GM19035 (cell line): ENCODE data around the gene PEX14.
"Not testable (repeated sequence)": the region's sequence is repeated elsewhere in the genome, so short reads cannot be mapped to it uniquely, and the experiment has no call there.

ENCODE experiments used
- ATAC-seq: cut with Tn5 transposase; IDR thresholded peaks from one replicate; pipeline ENCODE4 v1.9.1; 2021; ENCODE audit not compliant: unreplicated experiment

Gene PEX14, protein sequence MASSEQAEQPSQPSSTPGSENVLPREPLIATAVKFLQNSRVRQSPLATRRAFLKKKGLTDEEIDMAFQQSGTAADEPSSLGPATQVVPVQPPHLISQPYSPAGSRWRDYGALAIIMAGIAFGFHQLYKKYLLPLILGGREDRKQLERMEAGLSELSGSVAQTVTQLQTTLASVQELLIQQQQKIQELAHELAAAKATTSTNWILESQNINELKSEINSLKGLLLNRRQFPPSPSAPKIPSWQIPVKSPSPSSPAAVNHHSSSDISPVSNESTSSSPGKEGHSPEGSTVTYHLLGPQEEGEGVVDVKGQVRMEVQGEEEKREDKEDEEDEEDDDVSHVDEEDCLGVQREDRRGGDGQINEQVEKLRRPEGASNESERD

DNA sequence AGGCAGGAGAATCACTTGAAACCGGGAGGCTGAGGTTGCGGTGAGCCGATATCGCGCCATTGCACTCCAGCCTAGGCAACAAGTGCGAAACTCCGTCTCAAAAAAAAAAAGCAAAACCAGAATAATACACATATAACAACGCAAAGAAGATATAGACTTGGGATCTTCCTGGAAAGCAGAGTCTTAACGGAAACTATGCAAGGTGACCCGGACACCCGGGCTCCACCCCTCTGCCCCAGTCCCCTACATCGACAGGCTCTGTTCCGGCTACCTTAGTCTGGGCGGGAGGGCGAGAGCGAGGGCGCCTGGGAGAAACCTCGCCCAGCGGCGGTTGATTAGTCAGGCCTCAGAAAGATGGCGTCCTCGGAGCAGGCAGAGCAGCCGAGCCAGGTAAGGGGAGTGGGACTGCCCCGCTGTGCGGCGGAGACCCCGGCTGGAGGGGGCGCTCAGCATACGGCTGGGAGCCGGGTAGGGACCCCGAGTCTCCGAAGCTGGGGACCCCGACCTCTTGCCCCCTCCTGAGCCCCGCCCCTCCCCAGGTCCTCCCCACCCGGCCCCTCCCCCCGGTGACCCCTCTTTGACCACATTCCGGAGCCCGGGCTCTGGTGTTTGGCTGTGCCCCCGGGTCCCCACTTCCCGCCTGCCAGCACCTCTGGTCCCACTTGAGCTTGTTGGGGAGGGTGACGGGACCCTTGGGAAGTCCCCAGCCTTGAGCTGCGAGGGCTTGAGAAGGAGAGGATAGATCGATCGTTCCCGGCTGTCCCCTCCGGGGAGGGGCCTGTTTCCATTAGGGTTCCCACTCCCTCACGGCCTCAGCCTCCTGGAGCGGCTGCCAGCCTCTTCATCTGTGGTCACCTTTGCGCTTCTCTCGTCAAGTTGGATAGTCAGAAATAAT is at the start of gene PEX14:
Gene PEX14 (plus strand): TSS at position 338 of the 895 bp plus-strand sequence. CDS start 17 bp downstream, at position 355.
- peak; percentile 62 for ATAC-seq

DNA sequence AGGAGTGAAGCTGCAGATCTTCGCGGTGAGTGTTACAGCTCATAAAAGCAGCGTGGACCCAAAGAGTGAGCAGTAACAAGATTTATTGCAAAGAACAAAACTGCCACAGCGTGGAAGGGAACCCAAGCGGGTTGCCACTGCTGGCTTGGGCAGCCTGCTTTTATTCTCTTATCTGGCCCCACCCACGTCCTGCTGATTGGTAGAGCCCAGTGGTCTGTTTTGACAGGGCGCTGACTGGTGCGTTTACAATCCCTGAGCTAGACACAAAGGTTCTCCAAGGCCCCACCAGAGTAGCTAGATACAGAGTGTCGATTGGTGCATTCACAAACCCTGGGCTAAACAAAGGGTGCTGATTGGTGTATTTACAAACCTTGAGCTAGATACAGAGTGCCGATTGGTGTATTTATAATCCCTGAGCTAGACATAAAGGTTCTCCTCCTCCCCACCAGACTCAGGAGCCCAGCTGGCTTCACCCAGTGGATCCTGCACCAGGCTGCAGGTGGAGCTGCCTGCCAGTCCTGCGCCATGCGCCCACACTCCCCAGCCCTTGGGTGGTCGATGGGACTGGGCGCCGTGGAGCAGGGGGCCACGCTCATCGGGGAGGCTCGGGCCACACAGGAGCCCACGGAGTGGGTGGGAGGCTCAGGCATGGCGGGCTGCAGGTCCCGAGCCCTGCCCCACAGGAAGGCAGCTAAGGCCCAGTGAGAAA is 48.8 kb upstream of the PEX14 start:
- ATAC-seq: not testable (repeated sequence)

DNA sequence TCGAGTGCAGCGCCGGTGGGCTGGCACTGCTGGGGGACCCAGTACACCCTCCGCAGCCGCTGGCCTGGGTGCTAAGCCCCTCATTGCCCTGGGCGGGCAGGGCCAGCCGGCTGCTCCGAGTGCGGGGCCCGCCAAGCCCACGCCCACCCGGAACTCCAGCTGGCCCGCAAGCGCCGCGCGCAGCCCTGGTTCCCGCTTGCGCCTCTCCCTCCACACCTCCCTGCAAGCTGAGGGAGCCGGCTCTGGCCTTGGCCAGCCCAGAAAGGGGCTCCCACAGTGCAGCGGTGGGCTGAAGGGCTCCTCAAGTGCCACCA is 48.3 kb upstream of the PEX14 start:
- not testable (repeated sequence) for ATAC-seq

DNA sequence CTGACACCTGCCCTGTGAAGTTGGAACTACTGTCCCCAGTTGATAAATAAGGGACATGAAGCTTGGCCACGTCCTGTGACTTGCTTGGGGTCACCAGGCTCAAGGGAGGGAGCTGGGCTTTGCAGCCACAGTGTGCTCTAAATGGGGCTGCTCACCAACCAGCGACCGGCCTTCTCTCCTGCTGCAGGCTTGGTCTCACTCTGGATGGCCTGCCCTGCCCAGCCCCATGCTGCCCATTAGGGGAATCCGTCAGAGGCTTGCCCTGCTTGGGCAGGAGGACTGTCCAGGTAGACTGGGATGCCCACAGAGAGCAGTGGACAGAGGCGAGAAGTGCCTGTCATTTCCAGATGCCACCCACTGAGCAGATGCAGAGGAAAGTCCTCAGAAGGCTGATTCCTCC is 45.8 kb upstream of the PEX14 start:
- ATAC-seq: no peak

DNA sequence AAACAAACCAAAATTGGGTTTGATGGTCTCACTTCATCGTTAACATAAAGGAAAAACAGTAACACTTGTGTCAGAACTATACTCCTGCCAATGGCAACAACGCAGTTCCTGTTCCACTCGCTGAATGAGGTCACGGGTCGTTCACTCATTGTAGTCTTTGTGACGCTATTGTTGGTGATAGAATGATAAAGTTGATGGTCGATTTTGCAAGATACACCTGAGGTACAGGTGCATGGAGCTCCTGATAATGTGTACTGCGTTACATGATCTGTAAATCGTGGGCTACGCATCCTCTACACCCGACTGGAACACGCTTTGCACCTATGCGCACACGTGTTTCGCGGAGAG is 44.9 kb upstream of the PEX14 start:
- no peak for ATAC-seq

DNA sequence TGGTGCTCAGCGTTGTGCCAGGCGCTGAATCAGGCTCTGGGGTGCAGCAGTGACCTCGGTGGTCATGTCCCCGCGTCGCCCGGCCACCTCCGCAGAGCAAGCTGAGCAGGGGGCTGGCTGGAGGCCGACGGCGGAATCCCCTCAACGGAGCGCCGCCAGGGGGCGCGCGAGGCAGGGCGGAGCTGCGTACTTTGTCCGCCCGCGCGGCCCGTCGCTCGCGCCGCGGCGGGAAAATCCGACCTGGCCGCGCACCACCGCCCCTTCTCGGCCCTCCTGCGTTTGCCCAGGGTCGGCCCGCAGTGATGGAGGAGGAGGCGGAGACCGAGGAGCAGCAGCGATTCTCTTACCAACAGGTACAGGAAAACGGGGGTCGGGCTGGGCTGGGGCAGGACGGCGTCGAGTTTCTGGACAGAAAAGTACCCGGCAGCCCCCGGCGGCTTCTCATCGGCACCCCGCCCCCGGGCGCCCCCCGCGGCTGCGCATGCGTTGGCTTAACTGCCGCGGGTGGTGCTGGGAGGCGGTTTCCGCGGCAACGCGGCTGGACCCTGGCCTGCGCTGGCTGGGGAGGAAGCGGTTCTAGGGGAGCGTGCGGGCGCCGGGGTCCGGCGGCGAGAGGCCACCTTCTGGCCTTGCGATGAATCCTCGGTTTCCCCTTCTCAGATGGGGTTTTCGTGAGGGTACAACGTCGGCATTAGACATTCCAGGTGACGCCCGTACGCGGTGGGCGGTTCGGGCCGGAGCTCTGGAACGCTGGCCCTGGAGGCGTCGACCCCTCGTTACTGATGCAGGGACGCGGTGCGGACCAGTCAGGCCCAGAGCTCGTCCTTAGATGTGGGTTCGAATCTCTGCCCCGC is 44.3 kb upstream of the PEX14 start, which contains the start of gene CENPS:
Gene CENPS (plus strand): TSS at position 218 of the 854 bp plus-strand sequence. CDS start 85 bp downstream, at position 303.
- peak; percentile 82 for ATAC-seq

DNA sequence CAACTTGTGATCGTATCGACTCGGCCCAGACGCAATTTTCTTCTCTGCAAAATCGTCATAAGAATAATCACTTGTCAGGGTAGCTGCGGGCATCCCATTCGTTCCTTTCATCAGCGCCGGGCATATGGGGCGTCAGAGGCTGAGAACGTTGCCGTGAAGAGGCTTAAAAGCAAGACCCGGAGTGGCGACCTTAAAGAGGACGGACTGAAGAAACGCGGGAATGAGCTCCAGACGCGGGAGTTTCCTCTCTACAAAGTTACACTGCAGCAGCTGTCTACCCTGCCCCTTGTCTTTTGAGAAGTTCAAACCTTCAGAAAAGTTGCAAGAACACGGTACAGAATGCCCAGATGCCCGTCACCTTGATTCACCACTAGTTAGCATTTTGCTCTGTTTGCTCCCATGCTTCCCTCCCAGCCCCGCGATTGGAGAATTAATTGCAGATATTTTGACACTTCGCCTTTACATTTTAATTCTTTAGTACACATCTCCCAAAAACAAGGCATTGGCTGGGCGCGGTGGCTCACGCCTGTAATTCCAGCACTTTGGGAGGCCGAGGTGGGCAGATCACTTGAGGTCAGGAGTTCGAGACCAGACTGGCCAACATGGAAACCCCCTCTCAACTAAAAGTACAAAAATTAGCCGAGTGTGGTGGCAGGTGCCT is 43.5 kb upstream of the PEX14 start:
- no peak for ATAC-seq

DNA sequence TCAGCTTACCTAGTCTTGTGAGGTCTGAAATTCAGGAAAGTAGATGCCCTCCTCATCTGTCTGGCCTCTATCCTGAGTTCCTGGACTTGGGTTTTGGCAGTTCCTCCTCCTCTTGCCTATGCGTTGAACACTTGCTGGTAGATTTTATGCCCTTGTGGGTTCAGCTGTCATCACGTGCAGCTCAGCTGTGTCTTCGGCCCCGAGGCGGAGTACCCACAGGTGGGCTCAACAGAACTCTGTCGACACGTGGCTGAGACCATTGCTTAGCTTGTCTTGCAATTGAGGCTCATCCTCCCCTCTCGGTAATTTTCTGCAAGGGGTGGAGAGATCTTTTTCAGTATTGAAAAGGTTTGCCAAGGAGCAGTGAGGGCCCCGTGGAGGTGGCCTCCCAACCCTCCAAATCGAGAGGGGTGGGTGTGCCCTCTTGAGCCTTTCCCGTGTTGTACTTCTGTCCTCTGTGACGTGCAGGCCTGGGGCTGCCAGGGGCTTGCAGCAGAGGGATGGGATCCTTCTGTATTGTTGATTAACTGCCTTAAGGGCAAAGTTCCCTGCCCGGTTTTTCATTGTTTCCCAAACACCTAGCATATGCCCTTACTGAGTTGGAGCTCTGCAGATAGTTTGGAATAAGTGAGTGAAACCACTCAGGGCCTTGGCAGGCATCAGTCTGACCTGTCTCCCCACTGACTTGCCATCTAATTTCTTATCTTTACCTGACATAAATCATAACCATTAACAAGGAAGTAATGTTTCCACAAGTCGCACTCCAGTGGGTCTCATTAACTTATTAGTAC is 41.6 kb upstream of the PEX14 start:
- no peak for ATAC-seq

DNA sequence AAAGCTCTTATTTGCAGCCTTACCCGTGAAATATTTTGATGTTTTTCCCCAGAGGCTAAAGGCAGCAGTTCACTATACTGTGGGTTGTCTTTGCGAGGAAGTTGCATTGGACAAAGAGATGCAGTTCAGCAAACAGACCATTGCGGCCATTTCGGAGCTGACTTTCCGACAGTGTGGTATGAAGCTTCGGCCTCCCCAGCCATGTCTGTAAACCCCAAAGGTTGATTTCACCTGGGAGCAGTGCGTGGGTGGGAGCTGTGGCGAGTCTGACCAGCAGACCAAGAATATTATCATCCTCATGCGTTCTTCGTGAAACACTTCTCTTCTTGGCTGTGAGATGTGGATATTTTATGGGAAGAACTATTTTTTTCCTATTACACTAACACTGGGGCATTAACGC is 41.0 kb upstream of the PEX14 start:
- ATAC-seq: no peak

DNA sequence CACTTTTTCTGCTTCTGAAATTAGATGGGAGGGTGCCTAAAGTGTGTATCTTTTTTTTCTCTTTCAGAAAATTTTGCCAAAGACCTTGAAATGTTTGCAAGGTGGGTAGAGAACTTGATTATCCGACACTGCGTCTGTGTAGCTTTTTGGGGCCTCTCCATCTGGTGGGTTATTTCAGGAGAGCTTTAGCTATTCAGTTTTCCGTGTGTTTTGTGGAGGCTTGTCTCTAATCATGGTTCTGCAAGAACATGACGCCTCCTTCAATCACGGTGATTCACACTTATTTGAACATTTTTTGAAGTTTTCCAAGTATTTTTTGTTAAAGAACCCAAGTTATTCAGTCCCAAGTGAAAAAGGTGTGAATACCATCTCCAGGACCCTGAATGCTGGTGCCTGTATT is 40.2 kb upstream of the PEX14 start:
- ATAC-seq: no peak

DNA sequence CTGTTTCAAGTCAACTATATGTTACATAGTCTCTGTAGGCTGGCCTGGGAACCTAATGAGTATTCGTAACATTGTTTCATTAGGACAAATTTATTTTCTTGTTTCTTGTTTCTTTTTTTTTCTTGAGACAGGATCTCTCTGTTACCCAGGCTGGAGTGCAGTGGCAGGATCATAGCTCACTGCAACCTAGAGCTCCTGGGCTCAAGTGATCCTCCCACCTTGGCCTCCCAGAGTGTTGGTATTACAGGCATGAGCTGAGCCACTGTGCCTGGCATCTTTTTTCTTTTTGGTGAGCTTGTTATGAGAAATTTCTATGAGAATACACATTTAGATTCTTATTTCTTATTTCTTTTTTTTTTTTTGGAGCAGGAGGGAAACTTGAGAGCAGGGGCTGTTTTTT is 37.7 kb upstream of the PEX14 start:
- no peak for ATAC-seq

DNA sequence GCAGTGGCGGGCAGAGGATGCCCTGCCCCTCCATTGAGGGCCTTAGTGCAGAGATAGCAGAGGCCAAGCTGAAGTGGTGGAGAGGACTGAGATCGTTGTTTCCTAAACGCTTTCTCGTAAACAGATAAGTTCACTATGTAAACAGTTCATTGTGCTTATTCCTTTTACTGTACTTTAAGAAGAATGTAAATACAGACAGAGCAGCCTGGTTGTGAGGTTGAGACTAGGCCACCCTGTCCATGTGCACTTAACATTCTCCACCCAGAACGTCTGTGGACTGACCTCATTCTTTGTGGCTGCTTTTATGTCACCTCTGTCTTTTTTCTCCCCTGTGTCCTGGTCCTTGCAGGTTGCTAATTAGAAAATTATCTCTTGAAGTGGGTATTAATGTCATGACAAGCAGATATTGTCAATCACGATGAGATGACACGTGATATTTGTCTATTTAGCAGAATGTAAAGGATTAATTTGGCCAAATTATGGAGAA is 36.0 kb upstream of the PEX14 start:
- no peak for ATAC-seq

DNA sequence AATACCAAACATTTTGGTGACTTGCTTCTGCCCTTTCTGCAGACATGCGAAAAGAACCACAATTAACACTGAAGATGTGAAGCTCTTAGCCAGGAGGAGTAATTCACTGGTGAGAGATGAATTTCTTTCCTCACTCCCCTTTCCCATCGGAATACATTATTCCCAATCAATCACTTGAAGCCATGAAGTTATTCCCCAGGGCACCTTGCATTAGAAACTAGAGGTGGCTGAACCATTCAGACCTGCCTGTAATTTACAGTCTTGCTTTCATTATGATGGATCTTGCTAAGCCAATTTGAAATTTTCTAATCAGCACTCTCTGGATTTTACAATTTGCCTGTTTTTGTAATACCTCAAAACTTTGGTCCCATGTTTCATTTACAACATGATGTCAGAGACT is 34.4 kb upstream of the PEX14 start:
- no peak for ATAC-seq

DNA sequence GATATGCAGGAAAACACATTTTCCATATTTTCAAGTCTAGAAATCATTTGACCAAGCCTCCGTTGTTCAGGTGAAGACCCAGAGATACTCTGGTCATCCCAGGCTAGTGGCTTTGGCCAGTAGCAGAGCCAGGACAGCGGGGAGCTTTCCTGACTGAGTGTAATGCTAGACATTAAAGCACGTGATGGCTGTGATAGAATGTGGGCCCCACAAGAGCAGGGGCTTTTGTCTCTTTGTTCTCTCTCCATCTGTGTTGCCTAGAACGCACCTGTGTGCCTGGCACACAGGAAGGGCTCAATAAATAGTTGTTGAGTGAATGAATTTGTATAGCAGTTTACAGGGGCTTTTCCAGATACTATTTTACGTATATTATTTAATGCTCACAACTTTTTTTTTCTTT is 34.0 kb upstream of the PEX14 start:
- ATAC-seq: no peak

DNA sequence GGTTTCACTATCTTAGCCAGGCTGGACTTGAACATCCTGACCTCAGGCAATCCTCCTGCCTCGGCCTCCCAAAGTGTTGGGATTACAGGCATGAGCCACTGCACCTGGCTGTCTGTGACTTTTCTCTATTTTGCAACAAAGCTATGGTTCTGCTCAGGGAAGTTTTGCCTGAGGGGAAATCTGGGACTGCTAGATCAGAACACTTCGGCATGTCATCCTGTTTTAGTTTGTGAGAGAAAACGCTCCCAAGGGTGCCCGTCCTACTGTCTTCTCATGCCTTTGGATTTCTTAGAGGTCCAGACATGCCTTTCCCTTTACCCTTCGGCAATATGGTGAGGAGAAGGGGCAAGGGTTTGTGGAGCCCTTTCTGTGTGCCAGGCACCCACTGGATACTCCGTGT is 30.5 kb upstream of the PEX14 start:
- ATAC-seq: no peak

DNA sequence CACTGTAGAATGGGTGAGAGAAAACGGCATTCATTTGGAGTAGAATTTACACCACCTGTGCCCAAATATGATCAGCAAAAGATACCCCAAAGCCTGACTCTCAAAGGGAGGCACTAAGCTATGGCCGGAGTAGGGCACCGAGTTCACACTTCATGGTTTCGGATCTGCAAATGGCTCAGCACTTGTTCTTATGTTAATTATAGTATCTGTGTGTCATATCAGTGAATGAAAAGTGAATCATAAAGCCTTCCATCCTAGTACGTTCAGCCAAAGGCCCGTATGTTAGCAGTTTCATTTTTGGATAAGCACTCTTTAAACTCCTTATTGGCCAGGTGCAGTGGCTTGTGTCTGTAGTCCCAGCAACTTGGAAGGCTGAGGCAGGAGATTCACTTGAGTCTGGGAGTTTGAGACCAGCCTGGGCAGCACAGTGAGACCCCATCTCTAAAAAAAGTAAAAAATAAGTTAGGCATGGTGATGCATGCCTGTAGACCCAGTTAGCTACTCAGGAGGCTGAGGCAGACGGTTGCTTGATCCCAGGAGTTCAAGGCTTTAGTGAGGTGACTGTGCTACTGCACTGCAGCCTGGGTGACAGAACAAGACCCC is 29.9 kb upstream of the PEX14 start:
- no peak for ATAC-seq

DNA sequence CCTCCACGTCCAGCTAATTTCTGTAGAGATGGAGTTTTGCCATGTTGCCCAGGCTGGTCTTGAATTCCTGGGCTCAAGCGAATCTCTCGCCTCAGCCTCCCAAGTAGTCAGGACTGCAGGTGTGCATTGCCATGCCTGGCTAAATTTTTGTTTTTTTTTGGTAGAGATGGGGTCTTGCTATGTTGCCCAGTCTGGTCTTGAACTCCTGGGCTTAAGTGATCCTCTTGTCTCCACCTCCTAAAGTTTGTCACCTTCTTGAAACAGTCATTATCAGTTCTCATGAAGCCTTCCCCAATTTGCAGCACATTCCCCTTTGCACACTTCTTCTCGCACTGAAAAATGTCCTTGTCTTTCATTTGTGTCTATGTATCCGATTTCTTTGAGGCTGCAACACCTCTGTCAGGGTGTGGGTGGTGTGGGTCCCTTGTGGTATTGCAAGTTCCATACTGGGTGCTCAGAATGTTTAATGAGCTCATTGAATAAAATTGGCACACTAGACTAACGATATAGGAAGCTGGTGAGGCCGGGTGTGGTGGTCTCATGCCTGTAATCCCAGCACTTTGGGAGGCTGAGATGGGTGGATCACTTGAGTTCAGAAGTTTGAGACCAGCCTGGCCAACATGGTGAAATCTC is 27.8 kb upstream of the PEX14 start:
- no peak for ATAC-seq

DNA sequence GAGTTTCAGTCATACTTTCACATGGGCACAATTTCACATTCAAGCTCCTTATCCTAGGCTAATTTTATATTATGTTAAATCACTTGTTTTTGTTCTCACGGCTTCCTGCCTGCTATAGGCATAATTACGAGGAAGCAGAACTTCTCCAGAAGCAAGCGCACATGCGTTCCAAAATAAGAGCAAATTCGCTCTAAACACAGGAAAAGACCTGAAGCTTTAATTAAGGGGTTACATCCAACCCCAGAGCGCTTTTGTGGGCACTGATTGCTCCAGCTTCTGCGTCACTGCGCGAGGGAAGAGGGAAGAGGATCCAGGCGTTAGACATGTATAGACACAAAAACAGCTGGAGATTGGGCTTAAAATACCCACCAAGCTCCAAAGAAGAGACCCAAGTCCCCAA is 25.0 kb upstream of the PEX14 start, which contains the start of gene CORT:
Gene CORT (plus strand): TSS at position 281 of the 400 bp plus-strand sequence. CDS start 193 bp downstream, outside the sequence.
- ATAC-seq: no peak
